GM19372 (cell line): ENCODE data around the gene BABAM2.

Experiments
- ATAC-seq: cut with Tn5 transposase; IDR thresholded peaks from one replicate; pipeline ENCODE4 v1.9.1; 2021; ENCODE audit warnings: mild to moderate bottlenecking, low read depth, moderate library complexity; ENCODE audit not compliant: unreplicated experiment

Gene BABAM2

GRCh38 chr2:27940090-27940671, 49.7 kb downstream of the BABAM2 start:
- no peak for ATAC-seq

- no peak for ATAC-seq
Measured at GRCh38 chr2:27940982-27941381, 50.5 kb downstream of the BABAM2 start.

GRCh38 chr2:27942612-27943547, 52.4 kb downstream of the BABAM2 start:
- no peak for ATAC-seq

- ATAC-seq, result no peak
Measured at GRCh38 chr2:27946530-27947060, 56.1 kb downstream of the BABAM2 start.

- no peak for ATAC-seq
Measured at GRCh38 chr2:27952070-27952469, 61.5 kb downstream of the BABAM2 start.

- no peak for ATAC-seq
Measured at GRCh38 chr2:27953077-27953476, 62.5 kb downstream of the BABAM2 start.

GRCh38 chr2:27954221-27954673, 63.7 kb downstream of the BABAM2 start:
- ATAC-seq, result no peak

- no peak for ATAC-seq
Measured at GRCh38 chr2:27954771-27955383, 64.3 kb downstream of the BABAM2 start.

GRCh38 chr2:27955384-27956161, 65.0 kb downstream of the BABAM2 start:
- no peak for ATAC-seq

- no peak for ATAC-seq
Measured at GRCh38 chr2:27956888-27957287, 66.4 kb downstream of the BABAM2 start.

GRCh38 chr2:27958711-27959378, 68.3 kb downstream of the BABAM2 start:
- ATAC-seq, result no peak

- ATAC-seq, result no peak
Measured at GRCh38 chr2:27959496-27959895, 69.0 kb downstream of the BABAM2 start.

- no peak for ATAC-seq
Measured at GRCh38 chr2:27960237-27960912, 69.8 kb downstream of the BABAM2 start.

GRCh38 chr2:27962006-27962405, 71.5 kb downstream of the BABAM2 start:
- ATAC-seq, result no peak

GRCh38 chr2:27963472-27963871, 72.9 kb downstream of the BABAM2 start:
- ATAC-seq, result no peak

- ATAC-seq, result no peak
Measured at GRCh38 chr2:27964067-27964466, 73.5 kb downstream of the BABAM2 start.

- no peak for ATAC-seq
Measured at GRCh38 chr2:27965841-27966240, 75.3 kb downstream of the BABAM2 start.

- no peak for ATAC-seq
Measured at GRCh38 chr2:27966466-27966865, 75.9 kb downstream of the BABAM2 start.

GRCh38 chr2:27967076-27967475, 76.5 kb downstream of the BABAM2 start:
- ATAC-seq, result no peak
